GM13977 (cell line): ENCODE measurements around the gene HSD17B1.
A peak's percentile ranks its signal among the peaks of the same experiment; 100 is the strongest.

ENCODE experiments used
- DNase-seq: peaks from one replicate; pipeline ENCODE4 v3.0.0; 2012; ENCODE audit warnings: low spot score
- in situ Hi-C: fragments of 300-500 bp; cut with MboI; formaldehyde crosslinking; loops from one replicate; pipeline ENCODE4 v1.12.0; 2022; ENCODE audit warnings: low sequenced_read_pairs, low pct_unique_long_range_greater_than_20kb, mixed read lengths, inconsistent platforms; ENCODE audit not compliant: unreplicated experiment
- TF ChIP-seq, protein P1 (sequence below): IDR thresholded peaks from 2 replicates; pipeline ENCODE4 v1.5.1; 2012; ENCODE audit warnings: mild to moderate bottlenecking, control low read depth; ENCODE audit not compliant: insufficient read depth; ENCODE audit errors: extremely low read depth, missing control alignments

The HSD17B1 gene

DNA sequence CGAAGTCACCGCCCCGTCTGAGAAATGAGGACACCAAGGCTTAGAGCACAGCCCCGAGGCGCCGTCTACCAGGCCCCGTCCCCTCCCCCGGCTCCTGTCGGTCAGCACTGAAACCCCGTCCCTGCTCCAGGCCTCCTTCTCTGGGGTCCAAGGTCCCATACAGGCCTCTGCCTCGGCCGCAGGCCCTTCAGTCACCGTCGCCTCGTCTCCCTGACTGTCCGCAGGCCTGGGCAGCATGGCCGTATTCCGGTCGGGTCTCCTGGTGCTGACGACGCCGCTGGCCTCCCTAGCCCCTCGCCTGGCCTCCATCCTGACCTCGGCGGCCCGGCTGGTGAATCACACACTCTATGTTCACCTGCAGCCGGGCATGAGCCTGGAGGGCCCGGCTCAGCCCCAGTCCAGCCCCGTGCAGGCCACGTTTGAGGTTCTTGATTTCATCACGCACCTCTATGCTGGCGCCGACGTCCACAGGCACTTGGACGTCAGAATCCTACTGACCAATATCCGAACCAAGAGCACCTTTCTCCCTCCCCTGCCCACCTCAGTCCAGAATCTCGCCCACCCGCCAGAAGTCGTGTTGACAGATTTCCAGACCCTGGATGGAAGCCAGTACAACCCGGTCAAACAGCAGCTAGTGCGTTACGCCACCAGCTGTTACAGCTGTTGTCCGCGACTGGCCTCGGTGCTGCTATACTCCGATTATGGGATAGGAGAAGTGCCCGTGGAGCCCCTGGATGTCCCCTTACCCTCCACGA is 9.8 kb downstream of the HSD17B1 start:
- DNase-seq: peak; percentile 56
- TF ChIP-seq, protein P1, sequence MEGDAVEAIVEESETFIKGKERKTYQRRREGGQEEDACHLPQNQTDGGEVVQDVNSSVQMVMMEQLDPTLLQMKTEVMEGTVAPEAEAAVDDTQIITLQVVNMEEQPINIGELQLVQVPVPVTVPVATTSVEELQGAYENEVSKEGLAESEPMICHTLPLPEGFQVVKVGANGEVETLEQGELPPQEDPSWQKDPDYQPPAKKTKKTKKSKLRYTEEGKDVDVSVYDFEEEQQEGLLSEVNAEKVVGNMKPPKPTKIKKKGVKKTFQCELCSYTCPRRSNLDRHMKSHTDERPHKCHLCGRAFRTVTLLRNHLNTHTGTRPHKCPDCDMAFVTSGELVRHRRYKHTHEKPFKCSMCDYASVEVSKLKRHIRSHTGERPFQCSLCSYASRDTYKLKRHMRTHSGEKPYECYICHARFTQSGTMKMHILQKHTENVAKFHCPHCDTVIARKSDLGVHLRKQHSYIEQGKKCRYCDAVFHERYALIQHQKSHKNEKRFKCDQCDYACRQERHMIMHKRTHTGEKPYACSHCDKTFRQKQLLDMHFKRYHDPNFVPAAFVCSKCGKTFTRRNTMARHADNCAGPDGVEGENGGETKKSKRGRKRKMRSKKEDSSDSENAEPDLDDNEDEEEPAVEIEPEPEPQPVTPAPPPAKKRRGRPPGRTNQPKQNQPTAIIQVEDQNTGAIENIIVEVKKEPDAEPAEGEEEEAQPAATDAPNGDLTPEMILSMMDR: no peak
- in situ Hi-C loops: loop anchor here (25.0 kb wide), 1 partner anchor 375 kb away; no protein-coding TSS in a partner anchor

DNA sequence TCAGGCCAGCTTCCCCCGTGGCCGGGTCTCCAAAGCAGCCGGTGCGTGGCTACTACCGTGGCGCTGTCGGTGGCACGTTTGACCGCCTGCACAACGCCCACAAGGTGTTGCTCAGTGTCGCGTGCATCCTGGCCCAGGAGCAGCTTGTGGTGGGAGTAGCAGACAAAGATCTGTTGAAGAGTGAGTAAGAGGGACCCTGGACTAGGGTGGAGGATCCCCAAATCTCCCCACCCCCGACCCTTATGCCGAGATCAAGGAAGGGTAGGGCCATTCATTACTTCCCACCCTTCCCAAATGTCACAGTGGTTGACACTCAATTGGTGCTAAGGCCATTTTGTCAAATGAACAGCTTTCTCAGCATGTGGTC is 10.4 kb downstream of the HSD17B1 start:
- TF ChIP-seq, protein P1: no peak
- in situ Hi-C loops: loop anchor here (25.0 kb wide), 1 partner anchor 374 kb away; no protein-coding TSS in a partner anchor
- DNase-seq: no peak

DNA sequence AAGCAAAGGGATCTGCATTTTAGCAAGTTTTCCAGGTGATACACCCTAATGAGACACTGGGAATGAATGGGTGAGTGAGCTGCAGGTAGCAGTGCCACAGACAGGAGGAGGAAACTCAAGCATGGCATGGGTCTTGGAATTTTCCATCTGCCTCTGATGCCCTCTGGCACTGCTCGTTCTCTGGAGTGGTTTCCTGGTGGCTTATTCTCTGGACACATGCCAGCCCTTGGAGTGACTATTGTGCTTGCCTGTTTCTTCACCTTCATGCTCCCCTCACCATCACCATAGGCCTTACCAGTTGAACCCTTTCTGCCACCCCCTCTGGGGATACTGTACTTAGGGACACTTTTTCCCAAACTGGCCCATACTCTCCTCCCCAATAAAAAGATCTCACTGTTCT is 10.8 kb downstream of the HSD17B1 start:
- DNase-seq: no peak
- in situ Hi-C loops: loop anchor here (25.0 kb wide), 1 partner anchor 374 kb away; no protein-coding TSS in a partner anchor
- TF ChIP-seq, protein P1: no peak

DNA sequence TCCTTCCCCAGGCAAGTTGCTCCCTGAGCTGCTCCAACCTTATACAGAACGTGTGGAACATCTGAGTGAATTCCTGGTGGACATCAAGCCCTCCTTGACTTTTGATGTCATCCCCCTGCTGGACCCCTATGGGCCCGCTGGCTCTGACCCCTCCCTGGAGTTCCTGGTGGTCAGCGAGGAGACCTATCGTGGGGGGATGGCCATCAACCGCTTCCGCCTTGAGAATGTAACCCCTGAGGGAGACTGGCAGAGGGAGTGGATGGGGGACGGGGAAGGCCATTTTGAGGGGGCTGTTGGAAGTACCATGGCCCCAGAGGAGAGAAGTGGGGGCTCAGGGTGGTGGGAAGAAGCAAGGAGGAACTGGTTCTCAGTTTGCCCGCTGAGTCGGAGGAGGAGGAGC is 11.2 kb downstream of the HSD17B1 start:
- TF ChIP-seq, protein P1: no peak
- no peak for DNase-seq
- in situ Hi-C loops: loop anchor here (25.0 kb wide), 1 partner anchor 373 kb away; no protein-coding TSS in a partner anchor

DNA sequence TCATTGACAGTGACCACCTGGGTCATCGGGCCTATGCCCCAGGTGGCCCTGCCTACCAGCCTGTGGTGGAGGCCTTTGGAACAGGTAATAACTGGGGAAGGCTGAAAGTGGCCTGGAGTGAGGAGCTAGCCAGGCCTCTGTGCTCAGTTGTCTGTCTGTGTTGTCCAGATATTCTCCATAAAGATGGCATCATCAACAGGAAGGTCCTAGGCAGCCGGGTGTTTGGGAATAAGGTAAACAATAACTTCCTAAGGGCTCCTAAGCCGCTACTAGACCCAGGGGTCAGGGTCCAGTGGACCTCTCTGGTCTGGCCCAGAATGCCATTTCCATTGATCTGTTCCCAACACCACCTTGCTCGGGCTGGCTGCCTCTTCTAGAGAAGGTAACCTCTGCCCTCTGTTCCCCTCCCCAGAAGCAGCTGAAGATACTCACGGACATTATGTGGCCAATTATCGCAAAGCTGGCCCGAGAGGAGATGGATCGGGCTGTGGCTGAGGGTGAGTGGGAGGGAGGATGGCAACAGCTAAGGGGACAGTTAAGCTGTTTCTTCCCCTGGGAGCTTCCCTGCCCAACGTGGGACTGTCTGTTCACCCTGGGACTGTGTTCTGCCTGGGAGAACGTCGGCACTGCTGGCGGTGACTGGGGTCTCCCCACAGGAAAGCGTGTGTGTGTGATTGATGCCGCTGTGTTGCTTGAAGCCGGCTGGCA is 12.2 kb downstream of the HSD17B1 start:
- TF ChIP-seq, protein P1: no peak
- DNase-seq: no peak
- in situ Hi-C loops: loop anchor here (25.0 kb wide), 1 partner anchor 372 kb away; no protein-coding TSS in a partner anchor

DNA sequence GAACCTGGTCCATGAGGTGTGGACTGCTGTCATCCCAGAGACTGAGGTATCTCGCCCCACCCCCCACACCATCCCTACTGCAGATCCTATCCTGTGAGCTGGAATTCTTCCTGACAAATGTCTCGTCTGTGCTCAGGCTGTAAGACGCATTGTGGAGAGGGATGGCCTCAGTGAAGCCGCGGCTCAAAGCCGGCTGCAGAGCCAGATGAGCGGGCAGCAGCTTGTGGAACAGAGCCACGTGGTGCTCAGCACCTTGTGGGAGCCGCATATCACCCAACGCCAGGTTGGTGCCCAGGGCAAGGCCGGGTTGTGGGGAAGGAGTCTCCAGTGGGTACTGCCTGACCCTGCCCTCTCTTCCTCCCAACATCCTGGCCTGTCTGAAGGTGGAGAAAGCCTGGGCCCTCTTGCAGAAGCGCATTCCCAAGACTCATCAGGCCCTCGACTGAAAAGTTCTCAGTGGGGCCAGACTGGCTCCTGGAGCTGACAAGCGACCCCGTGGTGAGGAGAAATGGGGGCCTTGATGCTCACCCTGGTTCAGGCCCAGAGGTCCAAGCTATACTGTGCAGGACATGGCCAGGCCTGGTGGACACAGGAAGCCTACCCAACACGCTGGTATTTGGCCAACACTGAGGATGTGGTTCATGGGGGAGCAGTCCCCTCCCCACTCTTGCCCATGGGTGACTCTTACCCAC is 12.9 kb downstream of the HSD17B1 start:
- TF ChIP-seq, protein P1: no peak
- in situ Hi-C loops: loop anchor here (25.0 kb wide), 1 partner anchor 372 kb away; no protein-coding TSS in a partner anchor
- no peak for DNase-seq
